ENCODE data around the gene NCOA7.
A peak's percentile ranks its signal among the peaks of the same experiment; 100 is the strongest.

Gene NCOA7

DNA sequence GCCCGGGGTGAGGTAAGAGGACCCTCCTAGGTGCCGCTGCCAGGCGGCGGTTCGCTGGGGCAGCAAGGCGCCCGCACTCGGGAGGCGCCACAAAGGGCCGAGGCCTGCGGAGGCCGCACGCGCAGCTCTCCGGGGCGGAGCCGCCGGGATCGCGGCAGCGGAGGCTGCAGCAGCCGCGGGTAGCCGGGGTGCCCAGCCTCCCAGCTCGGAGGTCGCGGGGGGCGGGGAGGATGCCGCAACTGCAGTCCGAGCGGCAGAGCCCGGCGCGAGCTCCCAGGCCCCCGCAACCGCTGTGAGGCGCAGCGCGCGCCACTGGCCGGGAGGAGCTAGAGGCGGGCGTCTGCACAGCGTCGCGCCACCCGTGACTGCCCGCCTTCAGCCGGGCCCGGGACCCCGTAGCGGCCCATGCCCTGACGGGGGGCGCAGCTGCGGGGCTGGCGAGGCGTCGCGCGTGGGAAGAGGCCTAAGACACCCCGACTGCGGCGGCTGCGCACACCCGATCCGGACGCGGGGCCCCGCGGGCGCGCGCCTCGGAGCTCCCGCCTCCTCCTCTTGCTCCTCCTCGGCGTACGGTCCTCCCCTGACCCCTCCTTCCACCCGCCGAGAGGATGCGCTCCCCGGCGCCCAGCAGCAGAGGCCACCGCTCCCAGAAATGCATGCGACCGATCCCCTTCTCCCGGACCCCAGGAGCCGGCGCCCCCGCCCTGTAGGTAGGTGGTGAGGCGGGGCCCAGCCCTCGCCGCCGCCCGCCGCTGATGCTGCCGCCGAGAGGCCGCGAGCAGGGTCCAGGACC, at the start of gene NCOA7:
NCOA7 (plus strand) TSS at position 603 of the 793 bp plus-strand sequence. CDS start 24,395 bp downstream, outside the sequence.
- DNase-seq (ENCODE audit: low read depth in 3 of 3) = peak; percentile 47 to 76 (median 68)

DNA sequence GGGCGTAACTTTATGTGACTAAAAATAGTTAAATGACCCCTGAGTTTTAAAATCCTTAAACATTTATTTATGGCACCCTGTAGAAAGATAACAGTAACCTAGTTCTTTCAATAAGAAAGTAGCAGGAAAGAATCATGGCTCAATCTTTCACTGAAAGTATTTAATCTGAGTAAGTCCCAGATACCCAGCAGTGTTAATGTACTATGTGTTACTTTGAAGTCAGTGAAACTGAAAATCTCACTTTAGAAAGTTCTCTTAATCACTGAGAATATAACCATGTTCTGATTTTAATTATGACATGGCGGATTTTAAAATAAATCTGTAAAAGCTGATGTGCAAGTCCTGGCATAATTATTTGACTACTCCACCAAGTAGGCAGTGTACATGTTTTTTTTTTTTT, 49.4 kb upstream of the NCOA7 start:
- DNase-seq (ENCODE audit: low read depth in 3 of 3) = no peak

DNA sequence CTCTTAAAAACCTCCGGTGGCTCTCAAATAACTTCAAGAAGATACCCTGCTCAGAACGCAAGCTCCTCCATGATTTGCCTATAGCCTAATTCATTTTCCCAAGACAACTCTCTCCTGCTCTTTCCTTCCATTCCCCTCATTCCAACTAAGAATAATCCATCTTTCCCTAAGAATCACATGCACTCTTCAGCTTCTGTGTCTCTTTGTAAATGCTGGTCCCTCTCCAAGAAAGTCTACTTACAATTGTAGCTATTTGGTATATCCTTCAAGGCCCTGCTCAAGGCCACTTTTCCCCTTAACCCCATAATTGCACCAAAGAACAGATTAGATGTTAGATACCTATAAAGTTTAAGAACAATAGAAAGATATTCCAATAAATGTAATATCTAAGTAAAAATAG, 48.7 kb upstream of the NCOA7 start:
- DNase-seq (ENCODE audit: low read depth in 3 of 3) = no peak

- DNase-seq (ENCODE audit: low read depth in 3 of 3) = no peak
Measured at GRCh38 chr6:125742464-125743120, 48.2 kb upstream of the NCOA7 start.

- no peak for DNase-seq (ENCODE audit: low read depth in 3 of 3)
Measured at GRCh38 chr6:125743604-125744003, 47.2 kb upstream of the NCOA7 start.

DNA sequence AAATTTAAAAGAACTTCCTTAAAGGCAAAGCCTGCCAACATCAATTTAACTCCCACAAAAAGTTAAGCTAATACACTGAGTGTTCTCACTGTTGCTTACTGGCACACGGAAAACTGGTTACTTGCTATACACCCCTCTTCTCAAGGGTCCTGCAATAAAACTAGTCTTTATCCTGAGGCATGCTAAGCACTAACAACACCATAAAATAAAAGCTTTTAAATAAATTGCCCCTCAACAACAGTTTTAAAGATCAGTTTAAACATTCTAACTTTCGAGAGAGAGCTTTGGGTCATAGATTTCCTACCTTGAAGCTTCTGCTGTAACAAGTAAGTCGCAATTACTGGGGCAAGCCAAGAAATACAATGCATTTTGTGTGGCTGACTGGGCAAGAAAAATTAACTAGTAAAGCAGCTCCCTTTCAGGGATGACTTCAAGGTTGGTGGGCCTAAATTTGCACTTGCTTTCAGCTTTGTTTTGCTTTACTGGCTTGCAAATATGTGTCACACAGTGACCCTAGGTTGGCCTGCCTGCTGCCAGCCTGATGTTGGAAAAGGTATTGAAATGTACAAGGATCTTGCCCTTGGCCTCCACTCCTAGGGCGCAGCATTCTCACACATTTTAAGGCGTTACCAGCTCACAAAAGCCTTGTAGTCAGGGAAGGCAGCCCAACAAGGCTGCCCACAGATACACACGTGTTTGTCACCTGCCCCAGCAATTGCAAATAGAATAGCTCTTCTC, 45.3 kb upstream of the NCOA7 start:
- no peak for DNase-seq (ENCODE audit: low read depth in 3 of 3)

GRCh38 chr6:125746019-125746414, 44.7 kb upstream of the NCOA7 start:
- no peak for DNase-seq (ENCODE audit: low read depth in 3 of 3)

GRCh38 chr6:125746731-125747588, 43.8 kb upstream of the NCOA7 start:
- peak in 2 of 3 experiments; percentile 42 to 57 for DNase-seq (ENCODE audit: low read depth in 3 of 3)

- peak in 1 of 3 experiments; percentile 14 for DNase-seq (ENCODE audit: low read depth in 3 of 3)
Measured at GRCh38 chr6:125747589-125748405, 43.0 kb upstream of the NCOA7 start.

- peak in 1 of 3 experiments; percentile 7 for DNase-seq (ENCODE audit: low read depth in 3 of 3)
Measured at GRCh38 chr6:125748406-125749172, 42.2 kb upstream of the NCOA7 start.

- DNase-seq (ENCODE audit: low read depth in 3 of 3) = peak; percentile 56 to 85 (median 61)
Measured at GRCh38 chr6:125749173-125749864, 41.4 kb upstream of the NCOA7 start, which contains the start of gene HEY2. Gene HEY2, plus strand, starts transcription at chr6:125749632. Its CDS starts 145 bp downstream, at chr6:125749777.

DNA sequence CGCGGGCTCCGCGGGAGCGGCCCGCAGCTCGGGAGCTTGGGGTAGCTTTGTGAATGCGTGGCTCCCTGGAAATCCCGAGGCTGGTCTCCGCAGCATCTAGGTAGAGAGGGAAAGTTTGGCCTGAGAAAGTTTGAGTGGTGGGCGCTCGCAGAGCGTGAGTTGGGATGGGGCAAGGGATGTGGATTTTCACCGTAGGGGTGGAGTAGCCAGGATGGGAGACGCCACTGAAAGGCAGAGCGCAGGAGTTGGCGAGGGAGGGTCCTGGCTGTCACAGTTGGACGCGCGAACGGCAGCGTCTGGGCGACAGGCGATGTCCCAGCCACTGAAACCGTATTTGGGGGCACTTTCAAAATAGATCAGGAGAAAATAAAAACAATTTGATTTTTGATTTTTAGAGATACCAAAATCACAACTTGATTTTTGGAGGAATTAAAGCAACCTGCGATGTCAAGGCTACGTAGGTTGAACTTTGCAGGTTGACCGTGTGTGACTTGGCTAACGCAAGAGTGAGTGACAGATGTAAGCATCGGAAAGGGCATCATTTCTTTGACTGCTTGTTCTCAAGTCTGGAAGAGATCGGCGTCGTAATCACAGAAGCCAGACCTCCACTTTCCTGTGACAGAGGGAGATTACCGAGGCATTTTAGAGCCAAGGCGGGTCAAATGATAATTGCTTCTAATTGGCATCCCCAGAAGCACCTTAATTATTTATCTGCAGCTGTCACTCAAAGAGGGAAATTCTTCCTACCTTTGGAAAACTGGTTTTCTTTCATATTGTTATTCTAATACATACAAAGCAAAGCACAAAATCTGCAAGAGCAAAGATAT, 40.7 kb upstream of the NCOA7 start:
- DNase-seq (ENCODE audit: low read depth in 3 of 3) = no peak

DNA sequence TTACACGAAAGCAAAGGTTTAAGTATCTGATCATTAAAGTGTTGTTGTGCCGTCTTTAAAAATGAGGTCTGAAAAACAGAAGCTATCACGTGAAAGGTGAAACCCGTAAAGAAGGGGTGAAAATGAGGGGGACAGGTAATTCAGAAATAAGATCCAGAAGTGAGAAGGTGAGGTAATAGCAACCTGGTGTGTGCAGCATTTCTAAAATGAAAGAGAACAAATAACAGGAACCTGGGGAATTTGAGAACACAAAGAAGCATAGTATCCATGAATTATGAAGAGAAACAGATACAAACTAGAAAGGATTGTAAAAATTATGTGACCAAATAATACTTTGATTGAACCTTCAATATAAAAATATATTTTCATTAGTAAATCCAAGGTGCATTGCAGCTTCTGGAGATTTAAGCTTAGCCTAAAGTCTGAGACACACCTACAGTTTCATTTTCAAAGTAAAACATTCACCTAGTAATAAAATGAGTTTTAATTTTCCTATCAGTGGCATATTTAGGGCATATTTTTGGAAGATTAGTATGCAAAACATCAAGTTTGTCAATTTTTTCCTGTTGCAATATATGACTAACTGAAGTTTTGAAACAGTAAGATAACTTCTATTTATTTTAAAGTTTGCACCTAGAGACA, 39.9 kb upstream of the NCOA7 start:
- no peak for DNase-seq (ENCODE audit: low read depth in 3 of 3)

DNA sequence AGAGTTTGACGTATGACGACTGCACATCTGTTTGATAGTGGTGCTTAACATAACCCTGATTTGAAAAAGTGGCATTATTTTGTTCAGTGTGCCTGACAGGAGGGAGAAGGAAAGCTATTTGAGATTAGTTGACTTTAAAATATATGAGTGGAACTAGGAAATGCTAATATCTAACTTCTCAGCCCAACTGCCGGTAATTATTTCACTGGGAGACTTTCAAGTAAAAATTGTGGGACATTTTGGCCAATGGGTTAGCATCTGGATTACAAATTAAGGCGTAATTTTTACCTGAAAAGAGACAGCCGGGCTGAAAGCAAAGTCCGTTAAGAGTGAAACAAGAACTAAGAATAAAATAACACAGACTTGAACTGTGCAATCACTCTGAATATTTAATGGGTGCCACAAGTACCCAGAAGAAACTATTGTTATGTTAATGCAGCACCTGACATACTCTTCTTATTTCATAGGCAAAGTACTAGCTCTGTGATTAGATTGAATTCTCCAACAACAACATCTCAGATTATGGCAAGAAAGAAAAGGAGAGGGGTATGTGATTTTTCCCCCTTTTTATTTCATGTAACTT, 39.3 kb upstream of the NCOA7 start:
- no peak for DNase-seq (ENCODE audit: low read depth in 3 of 3)

DNA sequence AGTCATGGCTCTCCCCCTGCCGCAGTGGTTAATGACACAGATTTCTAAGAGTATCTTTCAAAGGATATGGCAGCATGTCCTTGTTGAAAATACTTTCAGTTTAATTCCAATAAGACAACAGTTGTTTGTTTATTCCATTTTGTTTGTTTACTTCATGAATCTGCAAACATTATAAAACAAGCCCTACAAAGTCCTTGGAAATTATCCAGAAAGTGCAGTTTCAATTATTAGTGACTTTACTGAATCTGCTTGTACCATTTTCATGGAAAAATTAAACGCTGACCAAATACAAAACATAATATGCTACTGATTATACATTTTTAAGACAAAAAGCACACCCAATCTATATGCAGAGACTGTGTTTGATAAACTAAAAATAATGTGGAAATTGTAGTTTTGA, 38.0 kb upstream of the NCOA7 start:
- no peak for DNase-seq (ENCODE audit: low read depth in 3 of 3)

DNA sequence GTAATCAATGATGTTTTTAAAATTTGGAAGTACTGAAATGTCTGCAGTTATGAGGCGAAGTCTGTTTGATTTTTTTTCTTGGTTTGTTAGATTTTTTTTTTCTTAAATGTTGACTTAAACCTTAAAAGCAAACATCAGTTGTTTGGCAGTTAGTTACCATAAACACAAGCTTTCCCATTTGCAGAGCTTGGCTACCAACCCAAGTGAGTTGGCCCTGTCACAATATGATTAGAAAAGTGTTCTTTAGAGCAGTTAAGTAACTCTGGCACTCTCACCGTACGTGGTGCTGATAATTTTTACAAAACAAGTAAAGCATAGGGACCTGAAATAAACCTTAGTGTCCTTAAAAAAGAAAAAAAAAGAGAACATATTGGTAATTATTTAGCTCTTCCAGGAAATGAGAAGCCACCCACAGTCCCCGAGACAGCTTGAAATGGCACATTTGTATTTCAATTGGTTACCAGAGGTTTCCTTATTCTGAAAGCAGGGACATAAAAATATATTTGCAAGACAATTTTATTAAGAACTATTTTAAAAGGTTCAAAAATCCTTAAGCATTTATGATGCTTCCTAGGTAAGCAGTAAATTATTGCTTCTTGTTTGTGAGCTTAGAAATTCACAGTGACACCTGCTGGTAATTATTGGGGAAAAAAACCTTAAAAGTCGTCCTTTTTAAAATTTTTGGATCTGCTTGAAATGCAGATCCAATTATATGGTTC, 37.4 kb upstream of the NCOA7 start:
- no peak for DNase-seq (ENCODE audit: low read depth in 3 of 3)

DNA sequence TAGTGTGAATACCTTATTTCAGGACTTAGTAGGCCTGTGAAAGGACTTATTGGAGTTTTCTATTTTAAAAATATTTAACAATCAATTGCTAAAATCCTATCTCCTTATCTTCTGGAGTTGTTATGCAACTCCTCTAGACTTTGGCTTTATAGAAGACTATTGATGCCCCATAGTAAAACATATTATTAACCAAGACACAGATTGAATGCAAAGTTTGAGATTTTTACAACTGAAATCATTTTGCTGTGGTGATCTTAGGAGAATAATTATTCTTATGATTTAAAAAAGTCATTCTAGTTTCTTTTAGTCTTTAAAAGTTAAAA, 36.9 kb upstream of the NCOA7 start:
- no peak for DNase-seq (ENCODE audit: low read depth in 3 of 3)

Data from stimulated activated CD4-positive, alpha-beta T cell treated with anti-CD3 and anti-CD28 coated beads, TNF-alpha, amount 100 ng/mL, for 24 hours (primary cell).